HG03378 (cell line): ENCODE data around the gene KDELR3.

Experiments
- ATAC-seq: cut with Tn5 transposase; IDR thresholded peaks from one replicate; pipeline ENCODE4 v1.9.1; 2021; ENCODE audit warnings: mild to moderate bottlenecking, moderate library complexity; ENCODE audit not compliant: unreplicated experiment

The KDELR3 gene

GRCh38 chr22:38467904-38468442, at the start of gene KDELR3:
TSS of gene KDELR3 (plus strand) at chr22:38468096. CDS start at chr22:38468234, 138 bp downstream.
- no peak for ATAC-seq

DNA sequence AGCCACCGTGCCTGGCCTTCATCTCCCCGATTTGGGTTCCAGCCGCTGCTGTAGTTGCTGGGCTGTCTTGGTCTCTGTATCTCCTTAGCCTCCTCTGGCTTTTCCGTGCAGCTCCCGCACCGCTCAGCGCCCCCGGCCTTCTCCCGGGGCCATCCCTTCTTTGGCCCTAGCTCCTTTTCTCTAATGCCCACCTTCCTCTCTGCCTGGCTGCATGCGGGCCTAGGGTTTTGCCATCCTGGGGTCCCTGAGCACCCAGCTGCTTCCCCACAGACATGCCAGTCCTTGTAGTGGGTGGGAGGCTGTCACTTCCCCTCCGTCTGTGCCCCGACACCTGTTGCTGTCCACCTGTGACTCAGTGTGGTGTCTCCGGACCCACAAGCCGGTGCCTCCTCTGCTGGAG, 49.3 kb upstream of the KDELR3 start:
- no peak for ATAC-seq

DNA sequence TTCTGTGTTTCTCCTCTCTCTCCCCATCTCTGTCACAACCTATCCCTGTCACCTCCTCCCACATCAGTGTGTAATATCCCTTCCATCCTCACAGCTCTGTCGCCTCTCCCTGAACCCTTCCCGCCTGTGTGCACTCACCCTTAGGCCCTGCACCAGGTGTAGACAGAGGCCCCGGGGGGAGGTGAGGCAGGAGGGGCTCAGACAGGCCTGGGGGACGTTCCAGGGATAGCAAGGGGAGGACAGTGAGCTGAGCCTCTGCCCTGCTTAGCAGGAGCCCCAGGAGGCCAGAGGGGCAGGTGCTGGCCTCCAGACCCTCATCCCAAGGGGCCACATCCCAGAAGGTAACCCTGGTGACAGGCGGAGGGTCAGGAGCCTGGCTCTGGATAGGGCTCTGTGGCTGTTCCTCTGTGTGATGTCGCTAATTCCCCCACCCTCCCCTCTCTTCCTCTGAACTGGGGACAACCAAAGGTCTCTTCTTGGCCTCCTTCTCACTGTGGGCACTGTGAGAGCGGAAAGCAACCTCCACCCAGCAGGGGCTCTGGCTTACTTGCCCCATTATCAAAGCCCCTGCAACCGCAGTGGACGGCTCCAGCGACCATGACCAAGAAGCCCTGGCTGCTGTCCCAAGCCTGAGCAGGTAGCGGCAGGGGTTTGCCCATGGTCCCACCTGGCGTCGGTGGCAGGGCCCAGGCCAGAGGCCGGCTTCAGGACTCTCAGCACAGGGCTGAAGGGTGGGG, 48.6 kb upstream of the KDELR3 start:
- no peak for ATAC-seq

GRCh38 chr22:38419858-38420160, 48.1 kb upstream of the KDELR3 start:
- ATAC-seq = no peak

DNA sequence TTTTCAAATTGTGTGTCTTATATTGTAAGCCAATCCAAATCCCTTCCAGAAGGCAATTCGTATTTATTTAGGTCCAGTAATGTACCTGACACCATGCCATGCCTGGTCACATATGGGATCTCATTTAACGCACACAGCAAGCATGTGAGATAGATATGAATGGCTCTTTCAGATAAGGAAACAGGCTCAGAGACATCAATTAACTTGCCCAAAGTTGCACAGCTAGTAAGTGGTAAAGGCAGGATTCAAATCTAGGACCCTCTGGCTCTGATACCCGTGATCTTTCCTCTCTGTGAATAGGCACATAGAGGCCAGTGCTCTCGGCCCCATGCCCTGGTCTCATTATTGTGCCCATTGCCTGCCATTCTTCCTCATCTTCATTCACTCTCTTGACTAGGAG, 47.2 kb upstream of the KDELR3 start:
- no peak for ATAC-seq

- ATAC-seq = no peak
These were observed 45.0 kb upstream of the KDELR3 start for GRCh38 chr22:38422611-38423511.

DNA sequence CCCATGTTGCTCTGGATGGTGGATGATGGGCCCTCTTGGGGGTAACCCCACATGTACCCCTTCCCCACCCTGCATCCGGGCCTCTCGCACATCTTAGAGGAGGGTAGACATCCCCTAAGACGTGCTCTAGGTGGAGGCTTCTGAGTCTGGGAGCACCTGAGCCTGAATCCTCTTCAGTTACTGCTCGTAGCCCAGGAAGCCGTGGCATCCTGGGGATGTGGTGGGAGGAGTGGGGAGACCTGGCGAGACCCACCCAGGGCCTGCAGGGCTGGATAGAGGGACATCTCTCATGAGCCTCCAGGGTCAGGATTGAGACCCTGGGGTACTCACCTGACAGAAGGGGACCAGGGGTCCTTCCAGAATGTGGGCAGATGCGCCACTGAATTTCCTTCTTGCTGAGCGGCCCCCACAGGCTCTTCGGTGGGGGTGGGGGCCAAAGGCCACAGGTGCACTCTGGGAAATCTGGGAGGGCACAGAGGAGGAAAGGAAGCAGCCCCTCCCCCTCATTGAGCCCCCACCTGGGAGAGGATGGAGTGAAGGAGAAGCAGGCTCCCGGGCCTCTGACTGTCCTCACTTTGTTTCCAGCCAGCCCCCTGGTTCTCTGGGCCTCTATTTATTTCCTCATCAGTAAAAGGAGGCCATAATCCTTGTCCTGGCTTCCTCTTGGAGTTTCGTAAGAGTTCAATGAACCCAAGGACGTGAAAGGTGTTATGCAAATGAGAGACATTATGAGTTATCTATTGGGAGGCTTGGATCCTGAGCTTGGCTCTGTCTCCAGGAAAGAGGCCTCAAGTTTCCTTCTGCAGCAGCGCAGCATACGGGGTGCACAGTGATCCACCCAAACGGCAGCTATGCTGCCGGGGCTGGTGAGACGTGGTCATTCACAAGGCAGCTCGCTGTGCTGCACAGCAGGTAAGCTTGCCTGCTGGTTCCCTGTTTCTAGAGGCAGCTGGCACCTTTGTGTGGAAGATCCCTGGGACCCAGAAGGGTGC, 44.1 kb upstream of the KDELR3 start:
- no peak for ATAC-seq

DNA sequence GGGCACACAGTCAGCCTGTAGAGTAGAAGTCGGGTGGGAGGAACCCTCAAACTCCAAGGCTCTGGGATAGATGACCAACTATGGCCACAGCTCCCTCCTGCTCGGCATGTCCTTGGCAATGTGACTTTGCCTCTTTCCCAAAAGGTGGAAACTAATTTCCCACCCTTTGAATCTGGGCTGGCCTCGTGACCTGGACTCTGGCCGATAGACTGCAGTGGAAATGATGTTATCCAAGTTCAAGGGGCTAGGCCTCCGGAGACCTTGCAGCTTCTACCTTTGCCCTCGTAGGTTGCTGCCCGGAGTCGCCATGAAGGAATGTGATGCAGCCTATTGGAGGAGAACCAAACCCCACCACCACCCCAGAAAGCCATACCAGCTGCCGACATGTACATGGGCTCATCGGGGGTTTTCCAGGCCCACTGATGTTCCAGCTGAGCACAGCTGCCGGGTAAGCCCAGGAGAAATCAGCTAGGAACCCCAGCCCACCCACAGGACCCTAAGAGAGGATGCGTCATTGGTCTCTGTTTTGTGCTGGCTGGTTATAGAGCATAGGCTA, 43.3 kb upstream of the KDELR3 start:
- no peak for ATAC-seq

DNA sequence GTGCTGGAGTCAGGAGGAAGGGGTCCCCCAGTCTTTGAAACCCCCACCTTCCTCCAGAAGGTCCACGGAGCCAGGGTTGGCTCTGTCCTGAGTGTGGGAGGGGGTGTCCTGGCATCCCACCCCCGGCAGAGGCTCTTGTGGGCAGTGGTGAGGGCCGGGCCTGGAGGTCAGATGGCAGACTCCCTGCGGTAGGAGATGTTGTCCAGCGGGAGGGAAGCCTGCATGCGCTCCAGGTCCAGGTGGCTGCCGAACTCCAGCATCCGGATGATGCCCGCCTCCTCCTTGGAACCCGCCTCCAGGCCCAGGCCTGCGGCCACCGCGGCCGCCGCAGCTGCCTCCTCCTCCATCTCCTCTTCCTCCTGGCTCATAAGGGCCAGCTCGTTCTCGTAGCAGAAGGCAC, 41.3 kb upstream of the KDELR3 start:
- ATAC-seq = no peak

- ATAC-seq = no peak
These were observed 40.4 kb upstream of the KDELR3 start for GRCh38 chr22:38427465-38427864.

GRCh38 chr22:38427940-38428339, 40.0 kb upstream of the KDELR3 start:
- ATAC-seq = no peak

- ATAC-seq = no peak
These were observed 39.2 kb upstream of the KDELR3 start for GRCh38 chr22:38428714-38429113.

GRCh38 chr22:38429499-38430068, 38.3 kb upstream of the KDELR3 start:
- ATAC-seq = no peak

- ATAC-seq = no peak
These were observed 36.5 kb upstream of the KDELR3 start for GRCh38 chr22:38431266-38432010.

GRCh38 chr22:38432264-38432663, 35.6 kb upstream of the KDELR3 start:
- ATAC-seq = no peak

DNA sequence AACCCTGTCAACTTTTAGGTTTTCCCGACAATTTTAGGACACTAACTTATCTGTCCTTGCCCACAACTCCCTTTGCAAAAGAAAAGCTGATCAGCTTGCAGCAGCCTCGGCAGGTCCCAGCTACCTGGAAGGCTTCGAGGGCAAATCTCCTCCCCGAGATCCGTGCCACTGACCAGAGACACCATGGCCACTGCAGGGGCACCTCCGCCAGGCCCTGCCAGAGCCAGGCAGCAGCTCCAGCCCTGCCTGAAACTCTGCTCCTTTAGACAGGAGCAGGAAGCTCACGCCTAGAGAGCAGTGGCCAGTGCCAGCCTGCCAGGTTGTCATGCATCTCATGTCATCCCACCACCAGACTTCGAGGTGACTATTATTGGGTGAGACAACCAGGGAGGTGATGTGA, 34.0 kb upstream of the KDELR3 start:
- ATAC-seq = no peak

DNA sequence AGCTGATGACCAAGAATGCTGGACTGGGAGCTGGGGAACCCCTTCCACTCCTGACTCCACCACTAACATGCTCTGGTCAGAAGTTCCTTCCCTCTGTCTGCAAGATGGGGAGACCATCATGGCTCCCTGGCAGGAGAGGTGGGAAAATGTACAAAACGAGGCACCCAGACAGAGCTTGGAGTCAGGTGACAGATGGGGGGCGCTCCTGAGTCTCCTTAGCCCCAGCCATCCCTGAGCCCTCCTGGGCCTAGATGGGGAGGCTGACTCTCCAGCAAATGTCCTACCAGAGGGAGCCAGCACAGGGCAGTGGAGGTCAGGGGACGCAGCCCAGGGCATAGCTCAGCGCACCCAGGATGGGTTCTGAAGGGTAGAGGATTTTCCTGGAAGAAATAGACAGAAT, 32.9 kb upstream of the KDELR3 start:
- ATAC-seq = no peak

- no peak for ATAC-seq
These were observed 31.9 kb upstream of the KDELR3 start for GRCh38 chr22:38435965-38436364.

GRCh38 chr22:38436629-38437395, 31.1 kb upstream of the KDELR3 start:
- no peak for ATAC-seq
